ENCODE data around the gene SYT6.

GRCh38 chr1:114164840-114165543 is 11.3 kb upstream of the SYT6 start:
- no peak for TF ChIP-seq EZH2 (IDR thresholded peaks at IDR 0.05; ENCODE audit: borderline replicate concordance, low read depth, low read length, poor library complexity, severe bottlenecking)
- no peak for TF ChIP-seq CTCF (conservative IDR thresholded peaks at IDR 0.05; ENCODE audit: low read depth, low read length)
